ENCODE data around the gene UBE3B. TPM values are rescaled to one million over a fixed set of nuclear protein-coding genes. Genes with fewer than 3 reads are reported as not detected.

UBE3B gene
- total and polyA plus RNA-seq, 2 experiments from 2014 or later, result 20.1 to 35.5 TPM

DNA sequence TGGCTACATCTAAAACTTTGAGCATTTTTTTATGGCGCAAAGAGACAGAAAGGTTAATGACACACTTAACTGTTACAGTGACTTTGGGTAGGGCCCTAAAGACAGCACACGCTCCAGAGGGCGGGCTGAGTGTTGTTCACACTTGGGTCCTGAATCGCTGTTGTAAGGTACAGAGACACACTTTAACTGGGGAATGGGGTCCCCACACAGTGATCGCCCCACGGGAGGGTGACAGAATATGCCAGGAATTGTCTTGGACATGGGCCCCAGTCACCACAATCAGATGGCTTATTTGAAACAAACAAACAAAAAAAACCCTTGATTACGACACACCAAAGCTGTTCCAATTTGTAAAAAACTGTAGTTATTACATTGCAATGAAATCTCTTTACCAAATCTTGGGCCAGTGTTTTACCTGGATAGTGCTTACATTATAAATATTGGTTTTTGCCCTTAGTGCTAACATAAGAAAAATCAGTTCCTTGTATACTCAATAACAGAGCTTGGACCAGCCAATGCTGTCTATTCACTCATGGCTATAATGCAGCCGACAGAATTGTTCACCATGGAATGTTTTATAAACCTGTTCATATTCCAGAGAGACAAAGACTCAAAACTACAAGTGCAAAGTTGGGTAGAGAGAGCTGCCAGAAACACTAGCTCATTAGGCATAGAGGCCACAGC, 28.6 kb upstream of the UBE3B start:
- Histone ChIP-seq H4K20me1 (ENCODE audit: insufficient read depth, poor library complexity, severe bottlenecking) (no peaks in the 10 kb centered on the region), H2AFZ (no peak overlapping the region), H3K4me3 (no peak overlapping the region), H3K9me3 (ENCODE audit: low read depth) (no peaks in the 10 kb centered on the region), H3K27ac (no peak overlapping the region), H3K27me3 (no peaks in the 10 kb centered on the region), H3K36me3 (replicated peaks; ENCODE audit: insufficient read depth, low read depth) (no peaks in the 10 kb centered on the region), H3K9me2 (replicated peaks; ENCODE audit: insufficient read depth) (no peaks in the 10 kb centered on the region), H3K4me1 (ENCODE audit: insufficient read depth) (no peaks in the 10 kb centered on the region), H3K79me2 (peaks cover 2% of the 10 kb centered on the region), H3K4me2 (no peak overlapping the region)
- WGBS (ENCODE audit: low lambda C conversion rate, missing lambda C conversion rate), result 97% methylated on average over 8 of the region's 8 CpGs
- no peak for TF ChIP-seq EZH2 (IDR thresholded peaks at IDR 0.05; ENCODE audit: borderline replicate concordance)
- TF ChIP-seq, protein P1, sequence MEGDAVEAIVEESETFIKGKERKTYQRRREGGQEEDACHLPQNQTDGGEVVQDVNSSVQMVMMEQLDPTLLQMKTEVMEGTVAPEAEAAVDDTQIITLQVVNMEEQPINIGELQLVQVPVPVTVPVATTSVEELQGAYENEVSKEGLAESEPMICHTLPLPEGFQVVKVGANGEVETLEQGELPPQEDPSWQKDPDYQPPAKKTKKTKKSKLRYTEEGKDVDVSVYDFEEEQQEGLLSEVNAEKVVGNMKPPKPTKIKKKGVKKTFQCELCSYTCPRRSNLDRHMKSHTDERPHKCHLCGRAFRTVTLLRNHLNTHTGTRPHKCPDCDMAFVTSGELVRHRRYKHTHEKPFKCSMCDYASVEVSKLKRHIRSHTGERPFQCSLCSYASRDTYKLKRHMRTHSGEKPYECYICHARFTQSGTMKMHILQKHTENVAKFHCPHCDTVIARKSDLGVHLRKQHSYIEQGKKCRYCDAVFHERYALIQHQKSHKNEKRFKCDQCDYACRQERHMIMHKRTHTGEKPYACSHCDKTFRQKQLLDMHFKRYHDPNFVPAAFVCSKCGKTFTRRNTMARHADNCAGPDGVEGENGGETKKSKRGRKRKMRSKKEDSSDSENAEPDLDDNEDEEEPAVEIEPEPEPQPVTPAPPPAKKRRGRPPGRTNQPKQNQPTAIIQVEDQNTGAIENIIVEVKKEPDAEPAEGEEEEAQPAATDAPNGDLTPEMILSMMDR (IDR thresholded peaks at IDR 0.05; ENCODE audit: poor library complexity), result no peak
- no peak for TF ChIP-seq EZH2phosphoT487 (IDR thresholded peaks at IDR 0.05; ENCODE audit: low read depth, severe bottlenecking, unreplicated experiment)
- DNase-seq (ENCODE audit: low spot score), result no peak

DNA sequence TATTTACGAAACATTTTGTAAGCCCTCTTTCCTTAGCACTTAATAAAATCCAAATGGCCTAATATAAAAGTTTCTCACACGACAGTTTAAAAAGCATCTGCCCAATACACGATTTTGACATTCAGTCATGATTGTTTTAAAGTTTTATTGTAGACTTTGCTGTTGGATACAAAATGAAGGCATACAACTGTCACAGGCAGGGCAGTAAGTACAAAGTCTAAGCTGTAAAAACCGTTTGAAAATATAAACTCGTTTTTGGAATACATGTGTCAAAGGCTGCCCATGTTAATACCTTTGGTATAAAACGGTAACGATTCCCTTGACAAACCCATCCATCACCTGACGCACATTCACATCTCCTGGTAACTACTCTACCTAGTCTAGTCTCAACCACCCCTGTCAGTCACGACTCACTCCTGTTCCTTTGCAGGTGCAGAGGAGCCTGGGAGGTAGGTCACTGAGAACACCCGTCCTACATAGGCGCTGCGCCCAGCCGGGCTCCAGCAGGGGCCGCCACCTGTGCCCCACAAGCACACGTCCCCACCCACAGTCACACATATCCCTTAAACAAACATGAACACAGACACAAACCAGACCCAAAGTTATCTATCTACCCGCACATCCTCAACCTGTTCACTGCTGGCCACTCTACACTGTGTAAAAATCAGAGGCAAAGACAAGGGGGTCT, 27.4 kb upstream of the UBE3B start:
- Histone ChIP-seq H3K9me3 (ENCODE audit: low read depth) (no peaks in the 10 kb centered on the region), H3K36me3 (replicated peaks; ENCODE audit: insufficient read depth, low read depth) (no peaks in the 10 kb centered on the region), H4K20me1 (ENCODE audit: insufficient read depth, poor library complexity, severe bottlenecking) (no peaks in the 10 kb centered on the region), H3K4me2 (no peak overlapping the region), H3K79me2 (peaks cover 2% of the 10 kb centered on the region), H2AFZ (no peak overlapping the region), H3K9me2 (replicated peaks; ENCODE audit: insufficient read depth) (no peaks in the 10 kb centered on the region), H3K27ac (no peak overlapping the region), H3K27me3 (no peaks in the 10 kb centered on the region), H3K4me3 (no peak overlapping the region), H3K4me1 (ENCODE audit: insufficient read depth) (no peaks in the 10 kb centered on the region)
- TF ChIP-seq EZH2 (IDR thresholded peaks at IDR 0.05; ENCODE audit: borderline replicate concordance), result no peak
- TF ChIP-seq, protein P1 (IDR thresholded peaks at IDR 0.05; ENCODE audit: poor library complexity), result no peak
- TF ChIP-seq EZH2phosphoT487 (IDR thresholded peaks at IDR 0.05; ENCODE audit: low read depth, severe bottlenecking, unreplicated experiment), result no peak
- DNase-seq (ENCODE audit: low spot score), result no peak
- 88% methylated on average over 15 of the region's 16 CpGs for WGBS (ENCODE audit: low lambda C conversion rate, missing lambda C conversion rate)

DNA sequence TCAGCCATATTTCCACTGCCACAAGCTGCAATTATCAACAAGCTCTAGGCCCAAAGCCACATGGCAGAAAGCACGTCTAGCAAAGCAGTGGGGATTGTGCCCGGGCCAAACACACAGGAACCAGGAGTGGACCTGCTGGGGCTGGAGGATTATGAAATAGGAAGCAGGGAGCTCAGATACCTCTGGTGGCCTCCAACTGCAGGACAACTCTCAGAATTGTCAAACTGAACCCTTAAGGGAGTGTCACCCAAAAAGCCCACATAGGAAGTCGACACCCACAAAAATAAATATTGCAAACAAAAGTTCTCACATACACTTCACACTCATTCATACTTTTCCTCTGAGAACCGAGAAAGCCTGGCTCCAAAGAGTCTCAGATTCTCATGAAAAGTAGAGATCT, 26.5 kb upstream of the UBE3B start:
- 88% methylated on average over 4 of the region's 4 CpGs for WGBS (ENCODE audit: low lambda C conversion rate, missing lambda C conversion rate)
- Histone ChIP-seq H3K27ac (no peak overlapping the region), H3K4me1 (ENCODE audit: insufficient read depth) (no peaks in the 10 kb centered on the region), H3K79me2 (peaks cover 2% of the 10 kb centered on the region), H2AFZ (no peak overlapping the region), H3K9me2 (replicated peaks; ENCODE audit: insufficient read depth) (no peaks in the 10 kb centered on the region), H3K4me3 (no peak overlapping the region), H3K9me3 (ENCODE audit: low read depth) (no peaks in the 10 kb centered on the region), H4K20me1 (ENCODE audit: insufficient read depth, poor library complexity, severe bottlenecking) (no peaks in the 10 kb centered on the region), H3K27me3 (no peaks in the 10 kb centered on the region), H3K36me3 (replicated peaks; ENCODE audit: insufficient read depth, low read depth) (no peaks in the 10 kb centered on the region), H3K4me2 (no peak overlapping the region)
- no peak for DNase-seq (ENCODE audit: low spot score)
- TF ChIP-seq EZH2 (IDR thresholded peaks at IDR 0.05; ENCODE audit: borderline replicate concordance) (no peak), EZH2phosphoT487 (IDR thresholded peaks at IDR 0.05; ENCODE audit: low read depth, severe bottlenecking, unreplicated experiment) (no peak)
- TF ChIP-seq, protein P1 (IDR thresholded peaks at IDR 0.05; ENCODE audit: poor library complexity), result no peak

All from hepatocyte (in vitro differentiated cells).